ENCODE data around the gene MKLN1.
"Not testable (repeated sequence)": the region's sequence is repeated elsewhere in the genome, so short reads cannot be mapped to it uniquely, and the experiment has no call there.

DNA sequence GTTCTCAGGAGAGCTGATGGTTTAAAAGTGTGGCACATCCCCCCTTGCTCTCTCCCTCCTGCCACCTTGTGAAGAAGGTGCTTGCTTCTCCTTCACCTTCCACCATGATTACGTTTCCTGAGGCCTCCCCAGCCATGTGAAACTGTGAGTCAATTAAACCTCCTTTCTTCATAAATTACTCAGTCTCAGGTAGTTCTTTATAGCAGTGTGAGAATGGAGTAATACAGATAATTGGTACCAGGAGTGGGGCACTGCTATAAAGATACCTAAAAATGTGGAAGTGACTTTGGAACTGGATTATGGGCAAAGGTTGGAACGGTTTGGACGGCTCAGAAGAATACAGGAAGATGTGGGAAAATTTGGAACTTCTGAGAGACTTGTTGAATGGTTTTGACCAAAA lies 21.6 kb upstream of the MKLN1 start:
- TF ChIP-seq, protein P1, sequence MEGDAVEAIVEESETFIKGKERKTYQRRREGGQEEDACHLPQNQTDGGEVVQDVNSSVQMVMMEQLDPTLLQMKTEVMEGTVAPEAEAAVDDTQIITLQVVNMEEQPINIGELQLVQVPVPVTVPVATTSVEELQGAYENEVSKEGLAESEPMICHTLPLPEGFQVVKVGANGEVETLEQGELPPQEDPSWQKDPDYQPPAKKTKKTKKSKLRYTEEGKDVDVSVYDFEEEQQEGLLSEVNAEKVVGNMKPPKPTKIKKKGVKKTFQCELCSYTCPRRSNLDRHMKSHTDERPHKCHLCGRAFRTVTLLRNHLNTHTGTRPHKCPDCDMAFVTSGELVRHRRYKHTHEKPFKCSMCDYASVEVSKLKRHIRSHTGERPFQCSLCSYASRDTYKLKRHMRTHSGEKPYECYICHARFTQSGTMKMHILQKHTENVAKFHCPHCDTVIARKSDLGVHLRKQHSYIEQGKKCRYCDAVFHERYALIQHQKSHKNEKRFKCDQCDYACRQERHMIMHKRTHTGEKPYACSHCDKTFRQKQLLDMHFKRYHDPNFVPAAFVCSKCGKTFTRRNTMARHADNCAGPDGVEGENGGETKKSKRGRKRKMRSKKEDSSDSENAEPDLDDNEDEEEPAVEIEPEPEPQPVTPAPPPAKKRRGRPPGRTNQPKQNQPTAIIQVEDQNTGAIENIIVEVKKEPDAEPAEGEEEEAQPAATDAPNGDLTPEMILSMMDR (conservative IDR thresholded peaks at IDR 0.05; ENCODE audit: low read length): not testable (repeated sequence)
- not testable (repeated sequence) for TF ChIP-seq EZH2phosphoT487 (IDR thresholded peaks at IDR 0.05; ENCODE audit: borderline replicate concordance, low read depth, low read length)
